HepG2 (cell line): ENCODE measurements around the gene ADORA2B. TPM values are rescaled to one million over a fixed set of nuclear protein-coding genes. Genes with fewer than 3 reads are reported as not detected.

Experiments
- CBX5 ChIP-seq: sonication (generic); formaldehyde crosslinking; IDR thresholded peaks from 2 replicates; pipeline ENCODE4 v1.4.0; 2020; ENCODE audit warnings: missing genetic modification reagents, borderline replicate concordance
- GZF1 ChIP-seq: sonication (generic); formaldehyde crosslinking; IDR thresholded peaks from 2 replicates; pipeline ENCODE4 v1.5.1; 2020; ENCODE audit warnings: mild to moderate bottlenecking, missing genetic modification reagents
- HNRNPH1 ChIP-seq: fragments of 200-400 bp; formaldehyde crosslinking; optimal IDR thresholded peaks from 2 replicates; pipeline ENCODE3; 2017; ENCODE audit warnings: mild to moderate bottlenecking, low read depth, low read length
- ISL2 ChIP-seq: sonication (generic); formaldehyde crosslinking; IDR thresholded peaks from 2 replicates; pipeline ENCODE4 v1.5.0; 2020; ENCODE audit warnings: missing genetic modification reagents
- KLF16 ChIP-seq, 2 experiments: sonication (generic) in 1 of 2; formaldehyde crosslinking in 1 of 2; IDR thresholded peaks; 2 replicates each; pipeline versions ENCODE4 v1.6.1 to v1.8.0; 2016 to 2023; ENCODE audit warnings: missing genetic modification reagents in 2 of 2, missing compliant biosample characterization in 1 of 2
- NFKB2 ChIP-seq: sonication (generic); formaldehyde crosslinking; IDR thresholded peaks from 2 replicates; pipeline ENCODE4 v1.4.0; 2020; ENCODE audit warnings: missing genetic modification reagents, borderline replicate concordance
- NR3C1 ChIP-seq: sonication (generic); formaldehyde crosslinking; IDR thresholded peaks from 2 replicates; pipeline ENCODE4 v1.4.0; 2020; ENCODE audit warnings: missing genetic modification reagents
- TRIM24 ChIP-seq: sonication (generic); formaldehyde crosslinking; IDR thresholded peaks from 2 replicates; pipeline ENCODE4 v1.8.0; 2022; ENCODE audit warnings: mild to moderate bottlenecking, missing genetic modification reagents
- YEATS2 ChIP-seq: sonication (generic); formaldehyde crosslinking; IDR thresholded peaks from 2 replicates; pipeline ENCODE4 v1.4.0; 2020; ENCODE audit warnings: missing genetic modification reagents, borderline replicate concordance
- ZNF20 ChIP-seq: sonication (generic); formaldehyde crosslinking; IDR thresholded peaks from 2 replicates; pipeline ENCODE4 v1.4.0; 2020; ENCODE audit warnings: mild to moderate bottlenecking, moderate library complexity, missing genetic modification reagents
- ZNF367 ChIP-seq: sonication (generic); formaldehyde crosslinking; IDR thresholded peaks from 2 replicates; pipeline ENCODE4 v1.4.0; 2020; ENCODE audit warnings: missing genetic modification reagents, borderline replicate concordance
- ZNF567 ChIP-seq: sonication (generic); formaldehyde crosslinking; IDR thresholded peaks from 2 replicates; pipeline ENCODE4 v1.8.1; 2023; ENCODE audit warnings: mild to moderate bottlenecking, missing genetic modification reagents, borderline replicate concordance
- ZNF7 ChIP-seq: IDR thresholded peaks from 2 replicates; pipeline ENCODE4 v1.6.1; 2016; ENCODE audit warnings: missing biosample characterization, missing genetic modification reagents
- ZSCAN21 ChIP-seq: sonication (generic); formaldehyde crosslinking; IDR thresholded peaks from 2 replicates; pipeline ENCODE4 v1.8.0; 2022; ENCODE audit warnings: mild to moderate bottlenecking, missing genetic modification reagents, moderate library complexity, borderline replicate concordance
- ZSCAN30 ChIP-seq: sonication (generic); formaldehyde crosslinking; IDR thresholded peaks from 2 replicates; pipeline ENCODE4 v1.5.0; 2020; ENCODE audit warnings: mild to moderate bottlenecking, missing genetic modification reagents
- polyA plus RNA-seq, 8 experiments: library from polyadenylated mRNA; depleted of rRNA in 3 of 8; stranded (reverse) in 7 of 8; unstranded in 1 of 8; fragments of >200 nt; fragmentation: Illumina TruSeq in 4 of 8; extraction: Trizol in 4 of 8; gene quantifications; 2 replicates each; pipeline versions ENCODE4 v1.2.1 to v1.2.3, GENCODE V29; 2011 to 2016; ENCODE audit warnings: low read depth in 4 of 8, missing spikeins in 1 of 8, mixed read lengths in 1 of 8; ENCODE audit not compliant: insufficient read depth in 1 of 8
- total RNA-seq, 5 experiments: library from RNA; depleted of rRNA; stranded (reverse); fragments of >200 nt; fragmentation: Illumina TruSeq; extraction: Trizol; gene quantifications; 2 replicates each; pipeline ENCODE4 v1.2.3, GENCODE V29; 2016; ENCODE audit warnings: low read depth in 1 of 5
- TF ChIP-seq, protein P1 (sequence below): sonication (generic); formaldehyde crosslinking; IDR thresholded peaks from 2 replicates; pipeline ENCODE4 v1.4.0; 2020; ENCODE audit warnings: missing genetic modification reagents, borderline replicate concordance
- TF ChIP-seq, protein P2 (sequence below): sonication (generic); formaldehyde crosslinking; IDR thresholded peaks from 2 replicates; pipeline ENCODE4 v1.5.0; 2020; ENCODE audit warnings: missing genetic modification reagents
- TF ChIP-seq, protein P3 (sequence below): sonication (generic); formaldehyde crosslinking; IDR thresholded peaks from 2 replicates; pipeline ENCODE4 v1.8.0; 2022; ENCODE audit warnings: mild to moderate bottlenecking, missing genetic modification reagents, borderline replicate concordance
- TF ChIP-seq, protein P4 (sequence below): sonication (generic); formaldehyde crosslinking; IDR thresholded peaks from 2 replicates; pipeline ENCODE4 v1.5.0; 2020; ENCODE audit warnings: missing genetic modification reagents, mild to moderate bottlenecking, borderline replicate concordance
- TF ChIP-seq, protein P5 (sequence below): sonication (generic); formaldehyde crosslinking; IDR thresholded peaks from 2 replicates; pipeline ENCODE4 v1.4.0; 2020; ENCODE audit warnings: missing genetic modification reagents, borderline replicate concordance
- TF ChIP-seq, protein P6 (sequence below): sonication (generic); formaldehyde crosslinking; IDR thresholded peaks from 2 replicates; pipeline ENCODE4 v1.5.1; 2020; ENCODE audit warnings: missing genetic modification reagents, mild to moderate bottlenecking, borderline replicate concordance

Gene ADORA2B
- total and polyA plus RNA-seq, 2 of the 13 experiments (the other 11 are each of a cell fraction or from before 2014, with no cell fraction given): 10.4 to 20.0 TPM

DNA sequence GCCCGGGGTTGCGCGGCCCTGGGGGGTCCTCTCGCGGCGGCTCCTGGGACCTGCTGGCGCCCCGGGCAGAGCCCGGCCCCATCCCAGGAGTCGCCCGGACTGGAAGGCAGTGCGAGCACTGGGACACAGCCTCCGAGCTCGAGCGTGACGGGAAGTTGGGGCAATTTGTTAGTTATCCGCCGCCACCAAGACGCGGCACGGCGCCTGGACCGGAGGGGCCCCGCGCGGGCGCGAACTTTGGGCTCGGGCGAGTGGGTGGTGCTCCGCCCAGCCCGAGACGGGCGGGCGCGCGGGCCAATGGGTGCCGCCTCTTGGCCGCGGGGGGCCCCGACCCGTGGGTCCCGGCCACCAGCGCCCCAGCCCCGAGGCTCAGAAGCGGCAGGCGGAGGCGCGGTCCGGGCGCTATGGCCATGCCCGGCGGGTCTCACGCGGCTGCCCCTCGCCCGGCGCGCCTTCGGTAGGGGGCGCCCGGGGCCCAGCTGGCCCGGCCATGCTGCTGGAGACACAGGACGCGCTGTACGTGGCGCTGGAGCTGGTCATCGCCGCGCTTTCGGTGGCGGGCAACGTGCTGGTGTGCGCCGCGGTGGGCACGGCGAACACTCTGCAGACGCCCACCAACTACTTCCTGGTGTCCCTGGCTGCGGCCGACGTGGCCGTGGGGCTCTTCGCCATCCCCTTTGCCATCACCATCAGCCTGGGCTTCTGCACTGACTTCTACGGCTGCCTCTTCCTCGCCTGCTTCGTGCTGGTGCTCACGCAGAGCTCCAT, at the start of gene ADORA2B (continued):
- TF ChIP-seq, protein P1, sequence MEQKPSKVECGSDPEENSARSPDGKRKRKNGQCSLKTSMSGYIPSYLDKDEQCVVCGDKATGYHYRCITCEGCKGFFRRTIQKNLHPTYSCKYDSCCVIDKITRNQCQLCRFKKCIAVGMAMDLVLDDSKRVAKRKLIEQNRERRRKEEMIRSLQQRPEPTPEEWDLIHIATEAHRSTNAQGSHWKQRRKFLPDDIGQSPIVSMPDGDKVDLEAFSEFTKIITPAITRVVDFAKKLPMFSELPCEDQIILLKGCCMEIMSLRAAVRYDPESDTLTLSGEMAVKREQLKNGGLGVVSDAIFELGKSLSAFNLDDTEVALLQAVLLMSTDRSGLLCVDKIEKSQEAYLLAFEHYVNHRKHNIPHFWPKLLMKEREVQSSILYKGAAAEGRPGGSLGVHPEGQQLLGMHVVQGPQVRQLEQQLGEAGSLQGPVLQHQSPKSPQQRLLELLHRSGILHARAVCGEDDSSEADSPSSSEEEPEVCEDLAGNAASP: peak; percentile 11; the same call in 1 of the 2 replicates
- TF ChIP-seq YEATS2 (CRISPR knock-in tag): no peak
- no peak for TF ChIP-seq ZNF567
- TF ChIP-seq ZSCAN30: no peak
- TF ChIP-seq KLF16 (CRISPR knock-in tag; IDR thresholded peaks at IDR 0.05): peak in 1 of 2 experiments; percentile 77; a peak in 1 of 4 replicates
- no peak for TF ChIP-seq HNRNPH1
- TF ChIP-seq ZNF20 (CRISPR knock-in tag): peak; percentile 88; the same call in 1 of the 2 replicates
- TF ChIP-seq, protein P2, sequence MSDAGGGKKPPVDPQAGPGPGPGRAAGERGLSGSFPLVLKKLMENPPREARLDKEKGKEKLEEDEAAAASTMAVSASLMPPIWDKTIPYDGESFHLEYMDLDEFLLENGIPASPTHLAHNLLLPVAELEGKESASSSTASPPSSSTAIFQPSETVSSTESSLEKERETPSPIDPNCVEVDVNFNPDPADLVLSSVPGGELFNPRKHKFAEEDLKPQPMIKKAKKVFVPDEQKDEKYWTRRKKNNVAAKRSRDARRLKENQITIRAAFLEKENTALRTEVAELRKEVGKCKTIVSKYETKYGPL: no peak
- no peak for TF ChIP-seq ZNF7 (CRISPR knock-in tag)
- TF ChIP-seq, protein P3, sequence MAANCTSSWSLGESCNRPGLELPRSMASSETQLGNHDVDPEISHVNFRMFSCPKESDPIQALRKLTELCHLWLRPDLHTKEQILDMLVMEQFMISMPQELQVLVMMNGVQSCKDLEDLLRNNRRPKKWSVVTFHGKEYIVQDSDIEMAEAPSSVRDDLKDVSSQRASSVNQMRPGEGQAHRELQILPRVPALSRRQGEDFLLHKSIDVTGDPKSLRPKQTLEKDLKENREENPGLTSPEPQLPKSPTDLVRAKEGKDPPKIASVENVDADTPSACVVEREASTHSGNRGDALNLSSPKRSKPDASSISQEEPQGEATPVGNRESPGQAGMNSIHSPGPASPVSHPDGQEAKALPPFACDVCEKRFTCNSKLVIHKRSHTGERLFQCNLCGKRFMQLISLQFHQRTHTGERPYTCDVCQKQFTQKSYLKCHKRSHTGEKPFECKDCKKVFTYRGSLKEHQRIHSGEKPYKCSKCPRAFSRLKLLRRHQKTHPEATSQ: no peak
- TF ChIP-seq ISL2 (CRISPR knock-in tag): no peak
- no peak for TF ChIP-seq TRIM24 (CRISPR knock-in tag)
- no peak for TF ChIP-seq NR3C1 (CRISPR knock-in tag)
- TF ChIP-seq ZSCAN21 (CRISPR knock-in tag): peak; percentile 66
- TF ChIP-seq ZNF367 (CRISPR knock-in tag): no peak
- TF ChIP-seq CBX5 (CRISPR knock-in tag): no peak; the same call in 1 of the 2 replicates
- TF ChIP-seq, protein P4, sequence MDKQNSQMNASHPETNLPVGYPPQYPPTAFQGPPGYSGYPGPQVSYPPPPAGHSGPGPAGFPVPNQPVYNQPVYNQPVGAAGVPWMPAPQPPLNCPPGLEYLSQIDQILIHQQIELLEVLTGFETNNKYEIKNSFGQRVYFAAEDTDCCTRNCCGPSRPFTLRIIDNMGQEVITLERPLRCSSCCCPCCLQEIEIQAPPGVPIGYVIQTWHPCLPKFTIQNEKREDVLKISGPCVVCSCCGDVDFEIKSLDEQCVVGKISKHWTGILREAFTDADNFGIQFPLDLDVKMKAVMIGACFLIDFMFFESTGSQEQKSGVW (CRISPR knock-in tag): no peak
- TF ChIP-seq, protein P5, sequence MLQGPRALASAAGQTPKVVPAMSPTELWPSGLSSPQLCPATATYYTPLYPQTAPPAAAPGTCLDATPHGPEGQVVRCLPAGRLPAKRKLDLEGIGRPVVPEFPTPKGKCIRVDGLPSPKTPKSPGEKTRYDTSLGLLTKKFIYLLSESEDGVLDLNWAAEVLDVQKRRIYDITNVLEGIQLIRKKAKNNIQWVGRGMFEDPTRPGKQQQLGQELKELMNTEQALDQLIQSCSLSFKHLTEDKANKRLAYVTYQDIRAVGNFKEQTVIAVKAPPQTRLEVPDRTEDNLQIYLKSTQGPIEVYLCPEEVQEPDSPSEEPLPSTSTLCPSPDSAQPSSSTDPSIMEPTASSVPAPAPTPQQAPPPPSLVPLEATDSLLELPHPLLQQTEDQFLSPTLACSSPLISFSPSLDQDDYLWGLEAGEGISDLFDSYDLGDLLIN (CRISPR knock-in tag): no peak
- peak; percentile 56; the same call in 1 of the 2 replicates for TF ChIP-seq GZF1
- TF ChIP-seq NFKB2 (CRISPR knock-in tag): 0 out of 2 replicates have a peak, but pooled peaks have one; percentile 40
- TF ChIP-seq, protein P6, sequence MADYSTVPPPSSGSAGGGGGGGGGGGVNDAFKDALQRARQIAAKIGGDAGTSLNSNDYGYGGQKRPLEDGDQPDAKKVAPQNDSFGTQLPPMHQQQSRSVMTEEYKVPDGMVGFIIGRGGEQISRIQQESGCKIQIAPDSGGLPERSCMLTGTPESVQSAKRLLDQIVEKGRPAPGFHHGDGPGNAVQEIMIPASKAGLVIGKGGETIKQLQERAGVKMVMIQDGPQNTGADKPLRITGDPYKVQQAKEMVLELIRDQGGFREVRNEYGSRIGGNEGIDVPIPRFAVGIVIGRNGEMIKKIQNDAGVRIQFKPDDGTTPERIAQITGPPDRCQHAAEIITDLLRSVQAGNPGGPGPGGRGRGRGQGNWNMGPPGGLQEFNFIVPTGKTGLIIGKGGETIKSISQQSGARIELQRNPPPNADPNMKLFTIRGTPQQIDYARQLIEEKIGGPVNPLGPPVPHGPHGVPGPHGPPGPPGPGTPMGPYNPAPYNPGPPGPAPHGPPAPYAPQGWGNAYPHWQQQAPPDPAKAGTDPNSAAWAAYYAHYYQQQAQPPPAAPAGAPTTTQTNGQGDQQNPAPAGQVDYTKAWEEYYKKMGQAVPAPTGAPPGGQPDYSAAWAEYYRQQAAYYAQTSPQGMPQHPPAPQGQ: no peak
